NT2/D1 (cell line): ENCODE measurements around the gene RREB1.

Experiments
- DNase-seq: peaks from one replicate; pipeline ENCODE4 v3.0.0-alpha.2; 2011; ENCODE audit warnings: low read depth, low spot score
- H3K27me3 ChIP-seq: 2 replicates; pipeline ENCODE4 v1.6.0; 2011; ENCODE audit warnings: mild to moderate bottlenecking; ENCODE audit not compliant: insufficient read length, insufficient read depth
- H3K36me3 ChIP-seq: 2 replicates; pipeline ENCODE4 v1.6.1; 2011; ENCODE audit warnings: mild to moderate bottlenecking, low read length, mixed read lengths; ENCODE audit not compliant: insufficient read depth, insufficient read length
- H3K4me1 ChIP-seq: 2 replicates; pipeline ENCODE4 v1.5.1; 2011; ENCODE audit not compliant: insufficient read depth, insufficient read length
- H3K4me3 ChIP-seq: 2 replicates; pipeline ENCODE4 v1.5.1; 2011; ENCODE audit warnings: low read depth; ENCODE audit not compliant: insufficient read length
- H3K9ac ChIP-seq: 2 replicates; pipeline ENCODE4 v1.6.0; 2011; ENCODE audit warnings: low read depth; ENCODE audit not compliant: insufficient read length
- H3K9me3 ChIP-seq: 2 replicates; pipeline ENCODE4 v1.5.1; 2011; ENCODE audit warnings: mild to moderate bottlenecking, low read length; ENCODE audit not compliant: insufficient read depth
- SUZ12 ChIP-seq: IDR thresholded peaks from 2 replicates; pipeline ENCODE4 v1.6.1; 2011; ENCODE audit not compliant: insufficient read length, insufficient read depth; ENCODE audit errors: extremely low read depth
- YY1 ChIP-seq: IDR thresholded peaks from 2 replicates; pipeline ENCODE4 v1.6.1; 2011; ENCODE audit not compliant: insufficient read length, insufficient read depth
- ZNF274 ChIP-seq: IDR thresholded peaks from 2 replicates; pipeline ENCODE4 v1.6.1; 2011; ENCODE audit warnings: mild to moderate bottlenecking, low read depth, low read length

The RREB1 gene

DNA sequence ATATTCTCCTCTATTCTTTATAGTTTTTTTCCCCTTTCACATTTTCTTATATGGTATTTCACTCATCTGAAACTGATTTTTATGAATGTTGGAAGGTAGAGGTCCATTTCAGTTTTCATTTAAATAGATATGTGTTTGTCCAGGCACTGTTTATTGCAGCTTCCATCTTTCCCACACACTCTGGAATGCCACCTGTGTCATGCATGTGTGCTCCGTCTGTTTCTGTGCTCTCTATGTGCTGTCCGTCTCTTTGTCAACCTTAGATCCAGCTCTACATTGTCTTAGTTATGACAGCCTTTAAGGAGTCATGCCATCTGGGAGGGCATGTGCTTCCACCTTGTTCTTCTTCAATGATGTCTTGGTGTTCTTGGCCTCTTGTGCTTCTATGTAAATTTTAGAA, 36.4 kb upstream of the RREB1 start:
- TF ChIP-seq YY1 (no peak), ZNF274 (no peak), SUZ12 (no peak)
- no peak for DNase-seq
- no peaks in the 10 kb centered on the region for H3K9me3 ChIP-seq
- H3K9ac ChIP-seq: no peak overlapping the region
- H3K4me3 ChIP-seq: no peak overlapping the region
- H3K36me3 ChIP-seq: no peaks in the 10 kb centered on the region
- no peaks in the 10 kb centered on the region for H3K27me3 ChIP-seq
- no peaks in the 10 kb centered on the region for H3K4me1 ChIP-seq

GRCh38 chr6:7073082-7073820, 34.5 kb upstream of the RREB1 start:
- H3K4me3 ChIP-seq: no peak overlapping the region
- no peaks in the 10 kb centered on the region for H3K4me1 ChIP-seq
- H3K36me3 ChIP-seq: no peaks in the 10 kb centered on the region
- no peak overlapping the region for H3K9ac ChIP-seq
- no peak for DNase-seq
- no peak for TF ChIP-seq ZNF274
- no peak for TF ChIP-seq SUZ12
- TF ChIP-seq YY1: no peak
- H3K9me3 ChIP-seq: no peaks in the 10 kb centered on the region
- H3K27me3 ChIP-seq: no peaks in the 10 kb centered on the region

DNA sequence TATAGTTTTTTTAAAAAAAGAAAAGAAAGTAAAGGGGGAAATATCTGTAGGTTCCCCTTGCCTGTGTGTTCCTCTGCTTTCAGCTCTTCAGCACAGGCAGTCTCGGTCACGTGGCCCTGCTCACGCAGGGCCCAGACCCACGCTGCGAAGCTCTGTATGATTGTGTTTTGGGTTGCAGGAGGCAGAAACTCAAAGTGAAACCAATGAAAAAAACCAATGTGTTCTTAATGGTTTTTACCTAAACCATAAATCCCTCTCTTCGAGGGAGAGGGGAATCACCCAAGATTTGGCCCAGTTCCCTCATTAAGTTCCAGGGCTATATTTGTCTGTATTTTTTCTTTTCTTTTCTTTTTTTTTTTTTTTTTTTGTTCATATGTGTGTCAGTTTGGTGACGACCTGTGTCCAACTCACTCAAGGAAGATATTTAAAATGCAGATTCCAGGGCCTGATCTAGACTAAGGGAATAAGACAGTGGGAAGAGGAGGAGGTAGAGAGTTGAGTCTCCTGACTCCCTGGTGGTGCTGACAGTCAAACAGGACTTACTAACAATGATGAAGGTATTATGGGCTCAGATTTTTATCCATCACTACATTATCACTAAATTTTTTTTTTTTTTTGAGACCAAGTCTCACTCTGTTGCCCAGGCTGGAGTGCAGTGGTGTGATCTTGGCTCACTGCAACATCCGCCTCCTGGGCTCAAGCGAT, 33.8 kb upstream of the RREB1 start:
- TF ChIP-seq ZNF274 (no peak), SUZ12 (no peak), YY1 (no peak)
- Histone ChIP-seq H3K36me3 (no peaks in the 10 kb centered on the region), H3K4me1 (no peaks in the 10 kb centered on the region), H3K9ac (no peak overlapping the region), H3K9me3 (no peaks in the 10 kb centered on the region), H3K27me3 (no peaks in the 10 kb centered on the region), H3K4me3 (no peak overlapping the region)
- DNase-seq: no peak

DNA sequence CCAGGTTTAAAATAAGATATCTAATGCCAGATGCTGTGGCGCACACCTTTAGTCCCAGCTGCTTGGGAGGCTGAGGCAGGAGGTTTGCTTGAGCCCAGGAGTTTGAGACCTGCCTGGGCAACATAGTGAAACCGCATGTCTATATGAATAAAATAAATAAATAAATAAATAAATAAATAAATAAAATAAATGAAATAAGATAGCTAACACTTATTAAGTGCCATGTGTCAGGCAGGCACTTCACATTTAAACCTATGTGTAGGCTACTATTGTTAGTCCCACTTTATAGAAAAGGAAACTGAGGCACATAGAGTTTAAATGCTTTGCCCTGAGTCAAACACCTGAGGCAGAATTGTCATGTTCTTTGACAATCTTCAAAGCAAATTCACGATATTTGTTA, 32.9 kb upstream of the RREB1 start:
- no peak for TF ChIP-seq ZNF274
- TF ChIP-seq SUZ12: no peak
- no peak for TF ChIP-seq YY1
- DNase-seq: no peak
- no peaks in the 10 kb centered on the region for H3K4me1 ChIP-seq
- H3K4me3 ChIP-seq: no peak overlapping the region
- no peaks in the 10 kb centered on the region for H3K27me3 ChIP-seq
- H3K36me3 ChIP-seq: no peaks in the 10 kb centered on the region
- H3K9ac ChIP-seq: no peak overlapping the region
- no peaks in the 10 kb centered on the region for H3K9me3 ChIP-seq

GRCh38 chr6:7075341-7076000, 32.3 kb upstream of the RREB1 start:
- DNase-seq: no peak
- no peaks in the 10 kb centered on the region for H3K36me3 ChIP-seq
- H3K4me3 ChIP-seq: no peak overlapping the region
- no peaks in the 10 kb centered on the region for H3K4me1 ChIP-seq
- no peaks in the 10 kb centered on the region for H3K9me3 ChIP-seq
- TF ChIP-seq ZNF274: no peak
- no peak for TF ChIP-seq YY1
- TF ChIP-seq SUZ12: no peak
- no peaks in the 10 kb centered on the region for H3K27me3 ChIP-seq
- H3K9ac ChIP-seq: no peak overlapping the region

DNA sequence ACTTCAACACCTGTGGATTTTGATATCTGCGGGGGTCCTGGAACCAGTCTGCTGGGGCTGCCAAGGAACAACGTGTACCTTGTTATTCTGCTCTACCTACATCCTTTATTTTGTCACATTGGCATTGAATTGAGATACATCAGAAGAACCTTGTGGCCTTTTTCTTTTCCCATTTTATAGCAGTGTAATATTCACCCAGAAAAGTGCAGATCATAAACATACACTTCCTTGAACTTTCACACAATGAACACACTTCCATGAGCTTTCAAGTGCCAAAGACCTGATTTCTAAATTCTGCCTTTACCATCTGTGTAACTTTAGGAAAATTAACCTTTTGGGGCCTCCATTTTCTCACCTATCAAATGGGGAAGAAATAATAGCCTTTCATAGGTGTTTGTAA, 29.9 kb upstream of the RREB1 start:
- Histone ChIP-seq H3K9ac (no peak overlapping the region), H3K36me3 (no peaks in the 10 kb centered on the region), H3K4me1 (no peaks in the 10 kb centered on the region), H3K9me3 (no peaks in the 10 kb centered on the region), H3K4me3 (no peak overlapping the region), H3K27me3 (no peaks in the 10 kb centered on the region)
- TF ChIP-seq ZNF274: no peak
- no peak for TF ChIP-seq YY1
- TF ChIP-seq SUZ12: no peak
- DNase-seq: no peak

DNA sequence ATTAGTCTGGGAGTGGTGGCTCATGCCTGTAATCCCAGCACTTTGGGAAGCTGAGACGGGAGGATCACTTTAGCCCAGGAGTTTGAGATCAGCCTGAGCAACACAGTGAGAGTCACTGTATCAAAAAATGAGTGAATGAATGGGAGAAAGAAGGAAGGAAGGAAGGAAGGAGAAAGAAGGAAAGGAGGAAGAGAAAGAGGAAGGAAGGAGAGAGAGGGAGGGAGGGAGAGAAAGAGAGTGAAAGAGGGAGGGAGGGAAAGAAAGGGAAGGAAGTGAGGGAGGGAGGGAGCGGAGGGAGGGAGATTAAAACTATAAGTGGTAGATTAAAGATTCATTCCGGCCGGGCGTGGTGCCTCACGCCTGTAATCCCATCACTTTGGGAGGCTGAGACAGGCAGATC, 28.9 kb upstream of the RREB1 start:
- Histone ChIP-seq H3K4me1 (no peaks in the 10 kb centered on the region), H3K27me3 (no peaks in the 10 kb centered on the region), H3K9me3 (no peaks in the 10 kb centered on the region), H3K4me3 (no peak overlapping the region), H3K36me3 (no peaks in the 10 kb centered on the region), H3K9ac (no peak overlapping the region)
- no peak for TF ChIP-seq ZNF274
- TF ChIP-seq YY1: no peak
- no peak for TF ChIP-seq SUZ12
- DNase-seq: no peak
